A549 (cell line): Measurements from ENCODE around the gene CNOT6.

ENCODE experiments used
- CBX2 ChIP-seq: fragments of 200-600 bp; sonication (generic); IDR thresholded peaks from 2 replicates; pipeline ENCODE4 v1.6.1; 2016; ENCODE audit warnings: low read depth, mild to moderate bottlenecking, borderline replicate concordance
- CTCF ChIP-seq: fragments of >200 bp; sonication (Bioruptor Twin); formaldehyde crosslinking; IDR thresholded peaks from 3 replicates; pipeline ENCODE4 v1.5.1; 2016
- EP300 ChIP-seq, 2 experiments: fragments of >200 bp; sonication (Bioruptor Twin); formaldehyde crosslinking; IDR thresholded peaks; 2 replicates in 1 of 2; 3 replicates in 1 of 2; pipeline ENCODE4 v1.6.1; 2016 to 2017
- HDAC2 ChIP-seq: fragments of 200-600 bp; sonication (generic); IDR thresholded peaks from 2 replicates; pipeline ENCODE4 v1.6.1; 2016
- JUN ChIP-seq, 2 experiments: fragments of >200 bp; sonication (Bioruptor Twin); formaldehyde crosslinking; IDR thresholded peaks; 2 replicates in 1 of 2; 3 replicates in 1 of 2; pipeline ENCODE4 v1.6.1; 2016 to 2017
- KDM1A ChIP-seq: fragments of 200-600 bp; sonication (generic); IDR thresholded peaks from 2 replicates; pipeline ENCODE4 v1.6.1; 2016; ENCODE audit warnings: low read depth, mild to moderate bottlenecking
- MAX ChIP-seq: IDR thresholded peaks from 2 replicates; pipeline ENCODE4 v1.6.1; 2012
- POLR2A ChIP-seq: IDR thresholded peaks from 2 replicates; pipeline ENCODE4 v1.6.1; 2012; ENCODE audit warnings: mild to moderate bottlenecking, low read length
- REST ChIP-seq: fragments of 200-600 bp; sonication (generic); IDR thresholded peaks from 2 replicates; pipeline ENCODE4 v1.6.1; 2016; ENCODE audit warnings: antibody characterized with exemption, mild to moderate bottlenecking, moderate library complexity
- SMC3 ChIP-seq: fragments of >200 bp; sonication (Bioruptor Twin); formaldehyde crosslinking; IDR thresholded peaks from 3 replicates; pipeline ENCODE4 v1.6.1; 2018; ENCODE audit warnings: inconsistent platforms
- ZNF302 ChIP-seq: fragments of 250-450 bp; sonication (Bioruptor Pico); IDR thresholded peaks from 2 replicates; pipeline ENCODE4 v1.9.0; 2021; ENCODE audit warnings: inconsistent platforms, mild to moderate bottlenecking, moderate library complexity

- TF ChIP-seq CTCF (no peak), POLR2A (no peak), REST (no peak), SMC3 (no peak), HDAC2 (no peak), CBX2 (no peak), MAX (no peak), EP300 (IDR thresholded peaks at IDR 0.05) (no peak), ZNF302 (CRISPR knock-in tag) (no peak), KDM1A (no peak), JUN (IDR thresholded peaks at IDR 0.05) (no peak)
These were observed 96.5 kb downstream of the CNOT6 start for GRCh38 chr5:180590543-180591310.
